NCI-H1694 treated with DMSO at 0.1 percent for 48 hours (cell line): Measurements from ENCODE around the gene SIPA1.
"Not testable (repeated sequence)": the region's sequence is repeated elsewhere in the genome, so short reads cannot be mapped to it uniquely, and the experiment has no call there.

Source experiments
- DNase-seq: peaks from one replicate; lab custom pipeline; 2025; lab: John Stamatoyannopoulos, UW

The SIPA1 gene

DNA sequence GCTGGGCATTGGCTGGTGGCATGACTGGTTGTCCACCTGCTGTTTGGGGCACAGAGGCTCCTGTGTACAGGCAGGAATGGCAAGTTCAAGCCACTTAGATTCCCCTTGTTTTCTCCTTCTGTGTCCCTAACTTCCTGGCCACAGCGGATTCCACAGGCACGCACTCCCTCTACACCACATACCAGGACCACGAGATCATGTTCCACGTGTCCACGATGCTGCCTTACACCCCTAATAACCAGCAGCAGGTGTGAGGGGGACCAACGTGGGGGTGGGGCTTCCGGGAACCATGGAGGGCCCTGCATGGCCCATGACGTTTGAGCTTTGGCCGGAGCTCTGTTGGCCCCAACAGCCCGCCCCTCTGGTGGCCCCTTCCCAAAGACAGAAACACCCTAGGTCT lies 7.8 kb downstream of the SIPA1 start:
- no peak for DNase-seq

DNA sequence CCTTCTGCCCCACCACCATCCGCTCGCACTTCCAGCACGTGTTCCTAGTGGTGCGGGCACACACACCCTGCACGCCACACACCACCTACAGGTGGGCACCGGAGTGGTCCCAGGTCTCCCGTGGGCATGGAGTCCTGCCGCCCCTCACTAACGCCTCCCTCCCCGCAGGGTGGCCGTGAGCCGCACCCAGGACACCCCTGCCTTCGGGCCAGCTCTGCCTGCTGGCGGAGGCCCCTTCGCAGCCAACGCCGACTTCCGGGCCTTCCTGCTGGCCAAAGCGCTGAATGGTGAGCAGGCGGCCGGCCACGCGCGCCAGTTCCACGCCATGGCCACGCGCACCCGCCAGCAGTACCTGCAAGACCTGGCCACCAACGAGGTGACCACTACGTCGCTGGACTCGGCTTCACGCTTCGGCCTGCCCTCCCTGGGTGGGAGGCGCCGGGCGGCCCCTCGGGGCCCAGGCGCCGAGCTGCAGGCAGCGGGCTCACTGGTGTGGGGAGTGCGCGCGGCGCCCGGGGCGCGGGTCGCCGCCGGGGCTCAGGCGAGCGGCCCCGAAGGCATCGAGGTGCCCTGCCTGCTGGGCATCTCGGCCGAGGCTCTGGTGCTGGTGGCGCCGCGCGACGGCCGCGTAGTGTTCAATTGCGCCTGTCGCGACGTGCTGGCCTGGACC lies 8.5 kb downstream of the SIPA1 start:
- DNase-seq = no peak

DNA sequence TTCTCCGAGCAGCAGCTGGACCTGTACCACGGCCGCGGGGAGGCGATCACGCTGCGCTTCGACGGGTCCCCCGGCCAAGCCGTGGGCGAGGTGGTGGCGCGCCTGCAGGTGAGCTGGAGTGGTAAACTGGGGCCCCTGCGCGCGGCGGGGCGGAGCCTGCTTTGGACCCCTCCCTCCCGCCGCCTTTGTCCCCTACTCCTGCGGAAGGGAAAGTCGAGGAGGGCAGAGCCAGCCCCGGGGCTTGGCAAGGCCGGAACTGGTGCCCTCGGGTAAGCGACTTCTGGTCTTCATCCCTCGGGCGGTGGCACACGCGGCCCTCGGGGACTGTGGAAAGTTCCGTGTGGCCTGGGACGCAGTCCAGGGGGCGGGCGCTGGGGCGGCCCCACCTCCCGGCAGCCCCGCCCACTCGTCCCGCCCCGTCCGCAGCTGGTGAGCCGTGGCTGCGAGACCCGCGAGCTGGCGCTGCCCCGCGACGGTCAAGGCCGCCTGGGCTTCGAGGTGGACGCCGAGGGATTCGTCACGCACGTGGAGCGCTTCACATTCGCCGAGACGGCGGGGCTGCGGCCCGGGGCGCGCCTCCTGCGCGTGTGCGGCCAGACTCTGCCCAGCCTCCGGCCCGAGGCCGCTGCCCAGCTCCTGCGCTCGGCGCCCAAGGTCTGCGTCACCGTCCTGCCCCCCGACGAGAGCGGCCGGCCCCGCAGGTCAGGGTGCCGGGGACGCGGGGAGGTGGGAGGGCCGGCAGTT lies 9.2 kb downstream of the SIPA1 start:
- no peak for DNase-seq

DNA sequence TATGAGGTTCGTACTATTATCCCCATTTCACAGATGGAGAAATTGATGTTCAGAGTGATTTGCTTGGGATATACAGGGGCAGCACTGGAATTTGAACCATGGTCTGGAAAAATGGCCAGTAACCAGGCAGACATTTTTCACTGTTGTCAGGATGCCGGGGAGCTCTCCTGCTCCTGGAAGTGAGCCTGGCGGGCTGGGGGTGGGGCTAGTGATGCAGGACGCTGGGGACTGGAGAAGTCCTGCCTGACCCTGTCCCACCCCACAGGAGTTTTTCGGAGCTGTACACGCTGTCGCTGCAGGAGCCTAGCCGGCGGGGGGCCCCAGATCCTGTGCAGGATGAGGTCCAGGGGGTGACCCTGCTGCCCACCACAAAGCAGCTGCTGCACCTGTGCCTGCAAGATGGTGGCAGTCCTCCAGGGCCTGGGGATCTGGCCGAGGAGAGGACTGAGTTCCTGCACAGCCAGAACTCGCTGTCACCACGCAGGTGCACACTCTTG lies 11.1 kb downstream of the SIPA1 start:
- no peak for DNase-seq

GRCh38 chr11:65649656-65650546 lies 12.0 kb downstream of the SIPA1 start:
- DNase-seq = no peak

GRCh38 chr11:65650547-65651338 lies 12.8 kb downstream of the SIPA1 start:
- no peak for DNase-seq

DNA sequence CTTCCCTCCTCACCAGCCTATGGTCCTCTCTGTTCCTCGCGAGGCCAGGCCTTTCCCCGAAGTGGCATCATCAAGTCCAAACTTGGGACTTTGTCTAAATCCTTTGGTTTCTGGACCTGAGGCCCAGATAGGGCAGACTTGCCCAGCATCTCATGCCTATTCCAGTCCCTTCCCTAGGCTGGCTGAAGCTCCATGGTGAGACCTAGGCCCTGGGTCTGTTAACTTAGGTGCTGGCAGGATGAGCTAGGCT lies 13.4 kb downstream of the SIPA1 start:
- DNase-seq = no peak

DNA sequence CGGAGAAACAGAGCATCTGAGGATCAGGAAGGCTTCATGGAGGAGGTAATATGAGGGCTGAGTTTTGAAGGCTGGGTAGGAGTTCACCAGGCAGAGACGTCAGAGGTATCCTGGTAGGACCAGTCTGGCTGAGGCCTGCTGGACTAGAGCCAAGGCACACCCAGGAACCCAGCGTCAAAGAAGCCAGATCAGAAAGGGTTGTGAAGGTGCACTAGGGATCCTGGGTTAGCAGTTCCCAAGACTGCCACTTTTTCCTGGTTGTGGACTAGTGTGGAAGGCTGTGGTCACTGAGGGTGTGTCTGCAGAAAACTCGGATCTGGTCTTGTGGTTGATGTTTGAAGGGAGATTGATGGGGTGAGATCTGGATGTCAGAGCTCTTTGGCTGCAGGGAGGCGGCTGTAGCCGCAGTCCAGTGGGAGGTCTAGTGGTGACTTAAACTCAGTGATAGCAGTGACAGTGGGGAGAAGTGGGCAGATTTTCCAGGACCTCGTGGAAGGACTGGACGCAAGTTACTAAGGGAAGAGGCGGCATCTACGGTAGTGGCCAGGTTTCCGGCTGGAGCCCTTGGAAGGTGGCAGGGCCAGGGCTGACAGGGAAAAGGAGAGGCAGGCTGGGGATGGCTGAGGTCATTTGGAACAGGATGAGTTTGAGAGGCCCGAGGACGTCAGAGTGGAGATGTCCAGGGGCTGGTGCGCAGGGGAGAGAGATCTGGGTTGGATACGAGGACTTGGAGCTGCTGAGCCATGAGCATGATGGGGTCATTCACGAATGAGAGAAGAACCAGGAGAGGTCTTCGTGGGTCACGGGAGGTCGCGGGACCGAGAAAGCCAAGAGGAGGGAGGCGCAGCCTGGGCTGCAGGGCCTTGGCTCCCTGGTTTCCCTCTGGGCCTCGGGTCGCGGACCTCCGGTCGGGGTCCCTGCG lies 13.9 kb downstream of the SIPA1 start:
- no peak for DNase-seq

DNA sequence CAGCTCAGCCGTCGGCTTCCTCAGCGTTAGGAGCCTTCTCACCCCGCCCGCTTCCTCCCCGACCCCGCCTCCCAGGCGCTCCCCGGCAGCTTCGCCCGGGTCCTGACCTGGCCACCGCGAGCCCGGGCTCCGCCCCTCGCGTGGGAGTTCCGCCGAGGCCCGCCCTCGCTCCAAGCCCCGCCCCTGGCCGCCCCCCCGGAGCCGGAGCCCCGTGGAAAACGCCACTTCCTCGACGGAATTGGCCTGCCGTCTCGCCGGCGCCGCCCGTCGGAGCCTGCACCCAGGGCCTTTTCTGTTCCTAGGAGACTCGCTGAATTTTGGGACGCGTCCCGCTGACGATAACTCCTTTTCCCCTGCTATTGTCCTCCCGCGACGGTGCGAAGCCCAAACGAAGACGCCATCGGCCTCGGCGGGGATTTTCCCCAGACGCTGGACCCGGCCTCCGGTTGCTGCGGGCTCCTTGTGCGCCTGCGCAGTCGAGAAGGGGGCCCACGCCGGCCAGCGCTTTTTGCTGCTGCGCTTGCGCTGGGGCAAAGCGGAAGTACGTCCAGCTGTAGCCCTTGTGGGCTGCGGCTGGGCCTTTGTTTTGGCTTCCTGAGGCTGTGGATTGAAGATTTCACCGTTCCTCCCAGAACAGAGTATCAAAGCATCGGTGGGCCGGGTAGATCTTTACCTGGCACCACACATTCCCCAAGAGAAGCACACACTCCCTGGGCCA lies 14.8 kb downstream of the SIPA1 start:
- DNase-seq = peak; percentile 62

- DNase-seq = no peak
These were observed 15.6 kb downstream of the SIPA1 start for GRCh38 chr11:65653229-65654225.

DNA sequence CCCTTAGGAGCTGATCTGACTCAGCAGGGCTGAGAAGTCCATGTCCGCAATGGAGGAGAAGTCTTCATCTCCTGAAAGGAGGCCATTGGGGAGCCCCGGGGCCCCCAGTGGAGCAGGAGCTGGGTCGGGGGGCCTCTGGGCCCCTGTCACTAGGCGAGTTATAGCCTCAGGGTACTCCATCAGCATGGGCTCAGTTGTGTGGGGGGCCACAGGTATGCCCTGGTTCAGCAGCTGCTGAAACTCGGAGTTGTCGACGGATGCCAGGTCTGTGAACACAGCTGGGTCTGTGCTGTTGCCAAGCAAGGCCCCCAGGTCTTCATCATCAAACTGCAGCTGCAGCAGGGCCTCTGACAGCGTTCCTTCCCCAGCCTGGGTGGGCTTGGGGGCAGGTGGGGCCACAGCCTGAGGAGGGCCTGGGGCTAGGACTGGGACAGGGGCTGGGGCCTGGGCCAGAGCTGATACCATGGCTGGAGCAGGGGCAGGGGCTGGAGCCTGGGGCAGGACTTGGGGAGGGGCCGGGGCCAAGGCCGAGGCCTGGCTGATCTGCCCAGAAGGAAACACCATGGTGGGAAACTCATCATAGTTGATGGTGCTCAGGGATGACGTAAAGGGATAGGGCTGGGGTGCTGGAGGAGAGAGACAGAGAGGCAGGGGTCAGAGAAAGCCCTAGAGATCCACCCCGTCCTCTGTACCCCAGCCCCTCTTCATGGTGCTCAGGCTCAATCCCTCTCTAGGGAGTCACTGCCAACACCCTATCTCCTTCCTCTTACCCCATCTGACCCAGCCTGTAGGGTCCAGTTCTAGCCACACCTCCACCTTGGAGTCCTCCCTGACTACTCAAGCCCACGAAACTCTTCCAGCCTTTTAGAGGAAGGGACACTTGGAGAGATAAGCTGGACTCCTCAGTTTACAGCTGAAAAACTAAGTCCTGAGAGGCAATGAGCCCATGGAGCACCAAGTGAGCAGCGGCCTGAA lies 16.8 kb downstream of the SIPA1 start:
- DNase-seq = no peak

DNA sequence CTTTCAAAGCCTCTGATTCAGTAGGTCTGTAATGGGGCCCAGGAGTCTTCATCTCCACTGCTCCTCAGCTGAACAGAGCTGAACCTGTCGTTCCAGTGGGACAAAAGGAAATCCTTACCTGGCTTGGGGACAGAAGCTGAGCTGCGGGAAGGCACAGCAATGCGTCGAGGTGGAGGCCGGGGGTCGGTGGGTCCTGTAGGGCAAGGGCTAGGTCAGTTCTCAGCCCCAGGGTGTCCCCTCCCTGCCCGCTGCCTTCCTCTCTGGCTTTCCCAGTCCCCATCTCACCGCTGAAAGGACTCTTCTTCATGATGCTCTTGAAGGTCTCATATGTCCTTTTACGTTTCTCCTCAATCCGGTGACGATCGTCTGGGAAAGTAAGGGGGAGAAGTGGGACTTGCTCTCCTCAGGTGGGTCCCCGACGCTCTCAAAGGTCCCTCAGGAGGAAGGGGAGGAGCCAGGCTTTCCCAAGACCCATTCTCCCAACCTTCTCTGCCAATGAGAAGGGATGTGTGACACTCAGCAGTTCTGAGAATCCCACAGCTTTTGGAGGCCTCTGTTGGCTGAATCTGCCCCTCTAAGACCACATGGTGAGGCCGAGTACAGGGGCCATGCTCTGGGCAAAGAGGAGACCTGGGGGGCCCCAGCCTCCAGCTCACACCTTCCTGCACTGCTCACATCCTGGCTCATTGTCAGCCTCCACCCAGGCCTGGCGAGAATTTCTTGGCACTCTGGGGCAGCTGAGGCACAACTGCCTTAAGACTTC lies 17.9 kb downstream of the SIPA1 start:
- no peak for DNase-seq

- DNase-seq = no peak
These were observed 19.5 kb downstream of the SIPA1 start for GRCh38 chr11:65657426-65657825.

- DNase-seq = no peak
These were observed 20.5 kb downstream of the SIPA1 start for GRCh38 chr11:65658174-65659021.

- no peak for DNase-seq
These were observed 22.1 kb downstream of the SIPA1 start for GRCh38 chr11:65660038-65660437.

DNA sequence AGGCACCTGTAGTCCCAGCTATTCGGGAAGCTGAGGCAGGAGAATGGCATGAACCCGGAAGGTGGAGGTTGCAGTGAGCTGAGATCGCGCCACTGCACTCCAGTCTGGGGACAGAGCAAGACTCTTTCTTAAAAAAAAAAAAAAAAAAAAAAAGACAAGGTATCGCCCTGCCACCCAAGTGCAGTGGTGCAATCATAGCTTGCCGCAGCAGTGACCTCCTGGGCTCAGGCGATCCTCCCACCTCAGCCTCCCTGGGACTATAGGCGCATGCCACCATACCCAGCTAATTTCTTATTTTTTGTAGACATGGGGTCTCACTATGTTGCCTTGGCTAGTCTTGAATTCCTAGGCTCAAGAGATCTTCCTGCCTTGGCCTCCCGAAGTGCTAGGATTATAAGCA lies 23.0 kb downstream of the SIPA1 start:
- not testable (repeated sequence) for DNase-seq
